Loucy (cell line): Measurements from ENCODE around the gene ECM2.

ENCODE experiments used
- H2AFZ ChIP-seq: fragments of 200-600 bp; sonication (generic); 2 replicates; pipeline ENCODE4 v1.6.0; 2016; ENCODE audit warnings: antibody characterized with exemption, mild to moderate bottlenecking, low read length, moderate library complexity
- H3F3A ChIP-seq: fragments of 200-600 bp; 2 replicates; pipeline ENCODE4 v1.6.0; 2016; ENCODE audit warnings: antibody characterized with exemption, low read depth, mild to moderate bottlenecking
- H3K27me3 ChIP-seq: fragments of 200-600 bp; sonication (generic); 2 replicates; pipeline ENCODE4 v1.6.1; 2014; ENCODE audit warnings: low read length, mild to moderate bottlenecking; ENCODE audit not compliant: insufficient read depth, poor library complexity, severe bottlenecking
- H3K36me3 ChIP-seq: fragments of 200-600 bp; sonication (generic); 2 replicates; pipeline ENCODE4 v1.6.1; 2016; ENCODE audit warnings: low read length; ENCODE audit not compliant: insufficient read depth
- H3K4me1 ChIP-seq: fragments of 200-600 bp; sonication (generic); 2 replicates; pipeline ENCODE4 v1.5.1; 2014; ENCODE audit warnings: low read length, mild to moderate bottlenecking; ENCODE audit not compliant: insufficient read depth, poor library complexity, severe bottlenecking
- H3K4me2 ChIP-seq: fragments of 200-600 bp; sonication (generic); 2 replicates; pipeline ENCODE4 v1.6.0; 2014; ENCODE audit warnings: antibody characterized with exemption, low read length, low read depth, mild to moderate bottlenecking; ENCODE audit not compliant: poor library complexity, severe bottlenecking
- H3K4me3 ChIP-seq: fragments of 200-600 bp; sonication (generic); 2 replicates; pipeline ENCODE4 v1.5.1; 2014; ENCODE audit warnings: low read length, mild to moderate bottlenecking, mixed read lengths; ENCODE audit not compliant: poor library complexity, severe bottlenecking
- H3K79me2 ChIP-seq: fragments of 200-600 bp; sonication (generic); 2 replicates; pipeline ENCODE4 v1.6.1; 2014; ENCODE audit warnings: low read length; ENCODE audit not compliant: insufficient read depth
- H3K9ac ChIP-seq: fragments of 200-600 bp; sonication (generic); 2 replicates; pipeline ENCODE4 v1.6.0; 2014; ENCODE audit warnings: mild to moderate bottlenecking, low read depth, low read length, moderate library complexity; ENCODE audit not compliant: poor library complexity, severe bottlenecking
- H3K9me2 ChIP-seq: fragments of 200-600 bp; sonication (generic); replicated peaks from 2 replicates; pipeline ENCODE4 v1.6.1; 2016; ENCODE audit warnings: low read depth, low read length, mixed read lengths
- H3K9me3 ChIP-seq: fragments of 200-600 bp; sonication (generic); 2 replicates; pipeline ENCODE4 v1.6.1; 2014; ENCODE audit warnings: mild to moderate bottlenecking, antibody characterized with exemption, low read length, low read depth; ENCODE audit not compliant: insufficient read depth
- H4K20me1 ChIP-seq: fragments of 200-600 bp; sonication (generic); 2 replicates; pipeline ENCODE4 v1.6.0; 2014; ENCODE audit warnings: antibody characterized with exemption, low read length, mild to moderate bottlenecking; ENCODE audit not compliant: insufficient read depth, poor library complexity, severe bottlenecking
- EZH2phosphoT487 ChIP-seq: fragments of 200-600 bp; IDR thresholded peaks from 2 replicates; pipeline ENCODE4 v1.6.1; 2018; ENCODE audit warnings: antibody characterized with exemption, mild to moderate bottlenecking, moderate library complexity, borderline replicate concordance
- TF ChIP-seq, protein P1 (sequence below): fragments of 200-600 bp; sonication (generic); conservative IDR thresholded peaks from 2 replicates; pipeline ENCODE4 v1.5.1; 2014; ENCODE audit warnings: mild to moderate bottlenecking, antibody characterized with exemption, low read length

The ECM2 gene

DNA sequence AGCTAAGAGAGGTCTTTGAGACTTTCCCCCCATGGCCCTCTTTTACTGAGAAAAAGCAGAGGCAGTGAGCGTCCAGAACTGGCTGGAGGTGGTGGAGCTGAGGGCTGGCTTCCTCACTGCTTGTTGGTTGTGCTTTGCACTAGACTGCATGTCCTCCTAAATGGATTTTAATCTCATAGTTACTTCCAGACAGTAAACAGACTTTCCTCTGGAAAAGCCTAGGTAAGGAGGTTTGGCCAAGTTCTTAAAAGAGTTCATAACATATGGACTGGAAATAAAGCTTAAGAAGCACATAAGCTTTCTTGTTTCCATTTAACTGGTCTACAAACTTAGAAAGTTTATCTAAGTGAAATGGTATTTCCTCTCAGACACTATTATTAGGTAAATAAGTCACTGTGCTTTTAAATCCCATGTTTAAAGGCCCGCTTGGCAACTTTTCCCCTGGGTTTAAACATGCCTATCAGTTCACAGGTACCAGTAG, 55.5 kb downstream of the ECM2 start:
- Histone ChIP-seq H3K9me3 (no peaks in the 10 kb centered on the region), H3K4me2 (no peak overlapping the region), H3K27me3 (no peaks in the 10 kb centered on the region), H4K20me1 (no peaks in the 10 kb centered on the region), H3K4me3 (no peak overlapping the region), H3F3A (no peaks in the 10 kb centered on the region), H3K9ac (no peak overlapping the region), H3K9me2 (no peaks in the 10 kb centered on the region), H2AFZ (no peak overlapping the region), H3K79me2 (no peaks in the 10 kb centered on the region), H3K36me3 (no peaks in the 10 kb centered on the region), H3K4me1 (peaks cover 9% of the 10 kb centered on the region)
- no peak for TF ChIP-seq EZH2phosphoT487
- TF ChIP-seq, protein P1, sequence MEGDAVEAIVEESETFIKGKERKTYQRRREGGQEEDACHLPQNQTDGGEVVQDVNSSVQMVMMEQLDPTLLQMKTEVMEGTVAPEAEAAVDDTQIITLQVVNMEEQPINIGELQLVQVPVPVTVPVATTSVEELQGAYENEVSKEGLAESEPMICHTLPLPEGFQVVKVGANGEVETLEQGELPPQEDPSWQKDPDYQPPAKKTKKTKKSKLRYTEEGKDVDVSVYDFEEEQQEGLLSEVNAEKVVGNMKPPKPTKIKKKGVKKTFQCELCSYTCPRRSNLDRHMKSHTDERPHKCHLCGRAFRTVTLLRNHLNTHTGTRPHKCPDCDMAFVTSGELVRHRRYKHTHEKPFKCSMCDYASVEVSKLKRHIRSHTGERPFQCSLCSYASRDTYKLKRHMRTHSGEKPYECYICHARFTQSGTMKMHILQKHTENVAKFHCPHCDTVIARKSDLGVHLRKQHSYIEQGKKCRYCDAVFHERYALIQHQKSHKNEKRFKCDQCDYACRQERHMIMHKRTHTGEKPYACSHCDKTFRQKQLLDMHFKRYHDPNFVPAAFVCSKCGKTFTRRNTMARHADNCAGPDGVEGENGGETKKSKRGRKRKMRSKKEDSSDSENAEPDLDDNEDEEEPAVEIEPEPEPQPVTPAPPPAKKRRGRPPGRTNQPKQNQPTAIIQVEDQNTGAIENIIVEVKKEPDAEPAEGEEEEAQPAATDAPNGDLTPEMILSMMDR, result no peak

DNA sequence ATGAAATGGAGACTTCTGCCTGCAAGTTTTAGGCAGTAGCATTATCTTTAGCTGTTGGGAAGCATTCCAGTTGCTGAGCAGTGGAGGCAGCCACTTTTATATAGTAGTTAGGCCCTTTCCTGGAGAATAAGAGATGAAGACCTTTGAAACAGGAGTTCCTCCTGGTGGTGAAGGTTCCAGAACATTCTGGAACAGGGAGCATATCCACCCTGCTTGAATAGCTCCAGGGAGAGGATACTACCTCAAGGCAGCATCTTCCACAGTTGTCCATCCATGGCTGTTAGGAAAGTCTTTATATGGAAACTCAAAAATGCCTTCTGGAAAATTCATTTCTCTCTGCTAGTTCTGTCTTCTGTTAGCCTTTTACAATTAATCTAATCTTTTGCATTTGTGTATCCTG, 56.4 kb downstream of the ECM2 start:
- H3K9me2 ChIP-seq, result no peaks in the 10 kb centered on the region
- no peaks in the 10 kb centered on the region for H3K9me3 ChIP-seq
- no peaks in the 10 kb centered on the region for H3K27me3 ChIP-seq
- no peaks in the 10 kb centered on the region for H4K20me1 ChIP-seq
- H3K4me1 ChIP-seq, result peaks cover 9% of the 10 kb centered on the region
- H3K4me2 ChIP-seq, result no peak overlapping the region
- TF ChIP-seq EZH2phosphoT487, result no peak
- TF ChIP-seq, protein P1, result no peak
- H2AFZ ChIP-seq, result no peak overlapping the region
- no peaks in the 10 kb centered on the region for H3K79me2 ChIP-seq
- no peaks in the 10 kb centered on the region for H3F3A ChIP-seq
- no peaks in the 10 kb centered on the region for H3K36me3 ChIP-seq
- no peak overlapping the region for H3K9ac ChIP-seq
- H3K4me3 ChIP-seq, result no peak overlapping the region

DNA sequence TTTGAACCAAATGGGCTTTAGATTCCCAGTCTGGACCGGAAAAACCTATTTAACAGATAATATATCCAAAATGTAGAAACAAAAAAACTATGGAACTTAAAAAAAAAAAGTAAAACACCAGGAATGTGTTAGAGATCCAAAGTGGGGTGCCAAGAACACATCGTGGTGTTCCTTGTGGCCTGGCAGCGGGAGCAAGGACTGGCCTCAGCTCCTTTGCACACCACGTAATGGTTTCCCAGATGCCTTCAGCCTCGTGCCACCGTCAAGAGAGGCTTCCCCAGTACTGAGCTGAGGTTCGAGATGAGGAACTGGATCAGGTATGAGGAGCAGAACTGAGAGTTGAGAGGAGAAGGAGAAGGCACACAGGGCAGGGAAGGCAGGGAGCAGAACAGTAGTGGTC, 57.0 kb downstream of the ECM2 start:
- TF ChIP-seq, protein P1, result no peak
- TF ChIP-seq EZH2phosphoT487, result no peak
- H3K36me3 ChIP-seq, result no peaks in the 10 kb centered on the region
- H3K4me1 ChIP-seq, result peaks cover 9% of the 10 kb centered on the region
- no peak overlapping the region for H3K4me2 ChIP-seq
- H3F3A ChIP-seq, result no peaks in the 10 kb centered on the region
- no peak overlapping the region for H3K4me3 ChIP-seq
- no peaks in the 10 kb centered on the region for H3K27me3 ChIP-seq
- no peak overlapping the region for H2AFZ ChIP-seq
- H3K9me3 ChIP-seq, result no peaks in the 10 kb centered on the region
- H4K20me1 ChIP-seq, result no peaks in the 10 kb centered on the region
- no peaks in the 10 kb centered on the region for H3K9me2 ChIP-seq
- H3K79me2 ChIP-seq, result no peaks in the 10 kb centered on the region
- no peak overlapping the region for H3K9ac ChIP-seq
